Measurements from ENCODE around the gene STX12.

GRCh38 chr1:27863538-27863915, 90.5 kb downstream of the STX12 start:
- TF ChIP-seq CTCF (IDR thresholded peaks at IDR 0.05) (no peak), POLR2A (IDR thresholded peaks at IDR 0.05; ENCODE audit: low read depth) (no peak), POLR2AphosphoS5 (IDR thresholded peaks at IDR 0.05) (no peak)

Data from esophagus muscularis mucosa (tissue), 3 donors.